HG02610 (cell line): ENCODE data around the gene TSPEAR.
"Not testable (repeated sequence)": the region's sequence is repeated elsewhere in the genome, so short reads cannot be mapped to it uniquely, and the experiment has no call there.

Source experiments
- ATAC-seq: cut with Tn5 transposase; IDR thresholded peaks from one replicate; pipeline ENCODE4 v1.9.1; 2021; ENCODE audit warnings: mild to moderate bottlenecking, moderate library complexity; ENCODE audit not compliant: unreplicated experiment

The TSPEAR gene

GRCh38 chr21:44636209-44637017 is 75.0 kb downstream of the TSPEAR start:
- no peak for ATAC-seq

GRCh38 chr21:44632067-44632466 is 79.3 kb downstream of the TSPEAR start:
- no peak for ATAC-seq

GRCh38 chr21:44630440-44630839 is 80.9 kb downstream of the TSPEAR start:
- no peak for ATAC-seq

GRCh38 chr21:44628707-44629391 is 82.5 kb downstream of the TSPEAR start:
- no peak for ATAC-seq

- ATAC-seq, result not testable (repeated sequence)
Measured at GRCh38 chr21:44627831-44628233, 83.5 kb downstream of the TSPEAR start.

GRCh38 chr21:44627181-44627822 is 84.1 kb downstream of the TSPEAR start:
- not testable (repeated sequence) for ATAC-seq

- no peak for ATAC-seq
Measured at GRCh38 chr21:44626673-44627143, 84.7 kb downstream of the TSPEAR start, which contains the start of gene KRTAP10-9. Gene KRTAP10-9, plus strand, starts transcription at chr21:44627093. Its CDS starts 79 bp downstream, at chr21:44627172.

- ATAC-seq, result no peak
Measured at GRCh38 chr21:44626262-44626661, 85.1 kb downstream of the TSPEAR start.

GRCh38 chr21:44625756-44626155 is 85.6 kb downstream of the TSPEAR start:
- ATAC-seq, result no peak

- no peak for ATAC-seq
Measured at GRCh38 chr21:44623575-44623974, 87.8 kb downstream of the TSPEAR start.

GRCh38 chr21:44619886-44620285 is 91.5 kb downstream of the TSPEAR start:
- ATAC-seq, result no peak

- no peak for ATAC-seq
Measured at GRCh38 chr21:44618909-44619308, 92.5 kb downstream of the TSPEAR start.

GRCh38 chr21:44618504-44618903 is 92.9 kb downstream of the TSPEAR start:
- ATAC-seq, result no peak

GRCh38 chr21:44617071-44617501 is 94.3 kb downstream of the TSPEAR start:
- ATAC-seq, result no peak

GRCh38 chr21:44616591-44616926 is 94.8 kb downstream of the TSPEAR start:
- no peak for ATAC-seq

GRCh38 chr21:44615911-44616590 is 95.3 kb downstream of the TSPEAR start:
- no peak for ATAC-seq

- ATAC-seq, result no peak
Measured at GRCh38 chr21:44615466-44615865, 95.9 kb downstream of the TSPEAR start.

GRCh38 chr21:44614961-44615391 is 96.4 kb downstream of the TSPEAR start:
- ATAC-seq, result no peak

GRCh38 chr21:44614161-44614631 is 97.2 kb downstream of the TSPEAR start:
- ATAC-seq, result no peak

GRCh38 chr21:44613386-44614155 is 97.8 kb downstream of the TSPEAR start:
- no peak for ATAC-seq
